ENCODE measurements around the gene PLEKHG3.

Gene PLEKHG3

DNA sequence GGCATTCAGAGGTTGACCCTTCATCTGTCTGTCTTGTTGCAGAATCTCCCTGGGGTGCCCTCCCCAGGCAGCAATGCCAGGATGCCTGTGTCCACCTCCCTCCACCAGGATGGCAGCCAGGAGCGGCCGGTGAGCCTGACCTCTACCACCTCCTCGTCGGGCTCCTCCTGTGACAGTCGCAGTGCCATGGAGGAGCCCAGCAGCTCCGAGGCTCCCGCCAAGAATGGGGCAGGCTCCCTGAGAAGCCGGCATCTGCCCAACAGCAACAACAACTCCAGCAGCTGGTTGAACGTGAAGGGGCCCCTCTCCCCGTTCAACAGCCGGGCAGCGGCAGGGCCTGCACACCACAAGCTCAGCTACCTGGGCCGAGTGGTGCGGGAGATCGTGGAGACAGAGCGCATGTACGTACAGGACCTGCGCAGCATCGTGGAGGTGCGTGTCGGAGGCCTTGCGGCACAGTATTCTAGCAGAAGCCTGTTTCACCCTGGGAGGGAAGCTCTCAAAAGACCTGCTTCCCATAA is 23.4 kb downstream of the PLEKHG3 start:
- no peak for DNase-seq (ENCODE audit: low read depth)

- DNase-seq (ENCODE audit: low read depth), result no peak
These were observed 23.9 kb downstream of the PLEKHG3 start for GRCh38 chr14:64728106-64728505.

DNA sequence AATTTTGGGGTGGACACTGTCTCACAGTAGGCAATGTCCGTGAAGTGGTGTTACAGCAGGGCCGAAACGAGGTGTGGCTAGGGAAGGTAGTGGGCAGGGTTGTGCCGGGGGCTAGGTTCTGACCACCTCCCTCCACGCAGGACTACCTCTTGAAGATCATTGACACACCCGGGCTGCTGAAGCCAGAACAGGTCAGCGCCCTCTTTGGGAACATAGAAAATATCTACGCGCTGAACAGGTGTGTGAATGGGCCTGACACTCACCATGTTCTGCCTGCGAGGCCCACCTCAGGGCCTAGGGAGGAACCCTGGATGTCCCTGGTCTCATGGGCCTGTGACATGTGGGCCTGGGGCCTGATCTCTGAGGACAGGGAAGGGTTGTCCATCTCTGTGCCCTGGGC is 24.6 kb downstream of the PLEKHG3 start:
- no peak for DNase-seq (ENCODE audit: low read depth)

DNA sequence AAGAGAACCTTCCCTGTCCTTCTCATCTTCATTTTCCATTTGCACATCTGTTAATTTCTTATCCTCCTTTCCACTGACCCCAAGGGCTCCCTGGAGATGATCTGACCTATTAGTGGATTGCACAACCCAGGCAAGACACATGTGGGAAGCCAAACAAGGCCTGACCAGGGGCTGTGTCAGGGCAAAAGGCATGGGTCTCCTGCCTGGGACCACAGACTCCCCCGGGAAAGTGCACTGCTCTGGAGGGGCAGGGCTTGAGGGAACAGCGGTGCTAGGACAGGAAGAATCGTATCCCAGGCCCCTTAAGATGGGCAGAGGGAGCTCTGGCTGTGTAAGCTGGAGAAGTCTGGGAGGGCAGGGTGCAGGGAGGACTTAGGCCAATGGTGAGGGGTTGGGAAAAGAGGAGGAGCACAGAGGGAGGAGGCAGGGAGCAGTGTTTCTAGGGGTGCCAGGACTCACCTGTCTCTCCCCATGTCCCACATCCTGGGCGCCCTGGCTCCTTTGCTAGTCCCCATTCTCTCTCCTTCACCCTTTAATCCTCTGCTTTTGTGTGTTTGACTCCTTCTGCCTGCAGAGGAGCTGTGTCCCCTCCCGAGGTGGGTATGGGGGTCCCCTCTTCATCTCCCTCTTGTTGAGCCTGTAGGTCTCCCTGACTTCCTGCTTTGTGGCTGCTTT is 25.3 kb downstream of the PLEKHG3 start:
- no peak for DNase-seq (ENCODE audit: low read depth)

DNA sequence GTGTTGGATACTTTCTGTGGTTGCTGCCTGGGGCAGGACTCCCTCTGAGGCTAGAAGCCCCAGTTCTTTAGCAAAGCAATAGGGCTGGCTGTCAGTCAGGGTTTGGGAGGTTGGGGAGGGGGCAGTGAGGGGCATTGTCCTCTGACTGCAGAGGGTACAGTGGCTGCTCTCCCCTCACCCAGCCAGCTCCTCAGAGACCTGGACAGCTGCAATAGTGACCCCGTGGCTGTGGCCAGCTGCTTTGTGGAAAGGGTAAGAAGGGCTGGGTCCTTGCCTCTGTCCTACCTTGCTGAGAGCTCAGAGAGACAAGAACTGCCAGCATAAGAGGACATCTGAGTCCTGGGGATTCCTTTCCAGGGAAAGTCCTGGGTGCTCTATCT is 25.8 kb downstream of the PLEKHG3 start:
- no peak for DNase-seq (ENCODE audit: low read depth)

GRCh38 chr14:64730681-64731080 is 26.5 kb downstream of the PLEKHG3 start:
- no peak for DNase-seq (ENCODE audit: low read depth)

DNA sequence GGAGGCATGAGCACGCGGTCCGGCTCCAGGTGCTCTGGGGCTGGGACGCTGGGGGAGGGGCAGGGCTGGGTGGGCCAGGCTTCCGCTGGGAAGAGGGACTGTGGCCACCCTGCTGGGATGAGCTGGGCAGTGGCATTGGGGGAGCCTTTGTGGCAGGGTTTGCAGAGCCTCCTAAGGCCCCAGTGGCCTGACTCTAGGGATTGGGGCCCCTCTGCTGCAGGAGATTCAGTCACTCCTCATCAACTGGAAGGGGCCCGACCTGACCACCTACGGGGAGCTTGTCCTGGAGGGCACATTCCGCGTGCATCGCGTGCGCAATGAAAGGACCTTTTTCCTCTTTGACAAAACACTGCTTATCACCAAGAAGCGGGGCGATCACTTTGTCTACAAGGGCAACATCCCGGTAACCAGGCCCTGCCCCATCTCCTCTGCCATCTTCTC is 26.9 kb downstream of the PLEKHG3 start:
- no peak for DNase-seq (ENCODE audit: low read depth)

- DNase-seq (ENCODE audit: low read depth), result no peak
These were observed 27.8 kb downstream of the PLEKHG3 start for GRCh38 chr14:64732066-64732465.

DNA sequence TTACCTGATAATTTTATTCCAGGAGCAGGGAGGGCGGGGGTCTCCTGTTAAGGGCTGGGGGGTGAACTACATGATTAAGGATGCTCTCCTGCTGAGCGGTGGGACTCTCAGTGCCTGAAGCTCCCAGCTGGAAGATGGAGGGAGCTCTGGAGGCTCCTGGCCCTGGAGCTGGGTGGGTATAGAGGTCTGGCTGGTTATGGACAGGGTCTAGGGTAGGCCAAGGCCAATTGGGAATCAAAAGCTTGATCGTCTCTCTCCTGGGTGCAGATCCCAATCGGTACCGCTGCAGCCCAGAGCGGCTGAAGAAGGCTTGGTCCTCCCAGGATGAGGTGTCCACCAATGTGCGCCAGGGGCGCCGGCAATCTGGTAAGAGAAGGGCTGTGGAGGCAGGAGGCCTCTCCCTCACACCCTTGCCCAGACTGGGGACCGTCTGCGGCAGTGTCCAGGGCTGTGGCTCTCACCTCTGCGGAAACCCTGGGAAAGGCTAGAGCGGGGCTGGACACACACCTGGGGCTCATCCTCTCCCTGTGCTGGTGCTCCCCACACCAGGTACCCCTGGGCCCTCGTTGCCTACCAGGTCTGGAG is 28.4 kb downstream of the PLEKHG3 start:
- no peak for DNase-seq (ENCODE audit: low read depth)

GRCh38 chr14:64733321-64733720 is 29.1 kb downstream of the PLEKHG3 start:
- no peak for DNase-seq (ENCODE audit: low read depth)

DNA sequence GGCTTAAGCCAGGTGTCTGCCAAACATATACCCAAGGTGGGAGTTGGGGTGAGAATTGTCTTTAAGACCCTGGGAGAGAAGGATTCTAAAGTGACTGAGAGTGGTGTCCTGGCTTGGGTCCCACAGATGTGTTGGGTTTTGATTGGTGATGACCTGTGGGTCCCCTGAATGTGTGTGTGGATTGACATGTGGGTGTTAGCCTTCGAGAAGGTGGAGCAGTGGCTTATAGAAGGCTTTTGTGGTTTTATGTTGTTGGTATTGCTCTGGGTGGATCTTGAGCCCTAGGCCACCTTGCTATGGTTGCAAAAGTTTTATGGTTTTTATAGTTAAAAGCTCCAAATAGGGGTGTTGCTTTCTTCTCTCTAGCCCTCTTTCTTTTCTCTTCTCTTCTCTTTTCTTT is 29.7 kb downstream of the PLEKHG3 start:
- DNase-seq (ENCODE audit: low read depth), result no peak

GRCh38 chr14:64734990-64735389 is 30.8 kb downstream of the PLEKHG3 start:
- DNase-seq (ENCODE audit: low read depth), result no peak

DNA sequence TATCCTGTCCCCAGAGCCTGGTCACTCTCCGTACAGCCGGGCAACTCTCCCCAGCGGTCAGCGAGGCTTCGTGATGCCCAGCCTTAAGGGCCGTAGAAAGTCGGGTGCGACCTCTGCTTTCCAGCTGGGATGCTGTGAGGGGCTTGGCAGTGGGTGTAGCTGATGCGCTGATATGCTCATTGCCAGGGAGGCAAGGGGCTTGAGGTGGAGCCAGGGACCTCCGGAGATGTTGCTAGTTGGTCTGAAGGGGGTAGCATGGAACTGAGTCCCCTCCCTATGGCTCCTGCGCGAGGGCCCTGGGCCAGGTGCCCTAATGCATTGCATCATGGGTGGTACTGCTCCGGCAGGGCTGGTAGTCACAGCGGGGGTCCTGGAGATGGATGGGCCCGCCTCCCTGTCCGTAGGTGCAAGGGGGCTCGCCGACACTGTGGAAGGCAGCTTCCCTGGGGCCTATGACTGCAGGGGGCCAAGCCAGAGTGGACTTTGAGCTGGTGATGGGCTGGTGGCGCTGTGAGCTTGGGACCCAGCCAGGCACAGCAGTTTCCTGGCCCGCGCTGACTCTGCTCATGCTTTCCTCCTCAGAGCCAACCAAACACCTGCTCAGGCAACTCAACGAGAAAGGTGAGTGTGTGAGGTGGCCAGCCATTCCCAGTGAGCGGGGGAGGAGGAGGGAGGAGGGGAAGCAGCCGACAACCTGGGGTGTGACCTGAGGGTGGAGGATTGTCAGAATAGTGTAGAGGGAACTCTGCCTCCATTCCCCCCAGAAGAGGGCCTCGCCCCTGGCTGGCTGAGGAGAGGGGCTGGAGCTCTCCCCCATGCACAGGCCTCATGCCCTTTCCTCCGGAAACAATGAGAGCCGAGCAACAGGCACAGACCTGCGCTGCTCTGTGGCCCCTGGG is 32.3 kb downstream of the PLEKHG3 start:
- no peak for DNase-seq (ENCODE audit: low read depth)

DNA sequence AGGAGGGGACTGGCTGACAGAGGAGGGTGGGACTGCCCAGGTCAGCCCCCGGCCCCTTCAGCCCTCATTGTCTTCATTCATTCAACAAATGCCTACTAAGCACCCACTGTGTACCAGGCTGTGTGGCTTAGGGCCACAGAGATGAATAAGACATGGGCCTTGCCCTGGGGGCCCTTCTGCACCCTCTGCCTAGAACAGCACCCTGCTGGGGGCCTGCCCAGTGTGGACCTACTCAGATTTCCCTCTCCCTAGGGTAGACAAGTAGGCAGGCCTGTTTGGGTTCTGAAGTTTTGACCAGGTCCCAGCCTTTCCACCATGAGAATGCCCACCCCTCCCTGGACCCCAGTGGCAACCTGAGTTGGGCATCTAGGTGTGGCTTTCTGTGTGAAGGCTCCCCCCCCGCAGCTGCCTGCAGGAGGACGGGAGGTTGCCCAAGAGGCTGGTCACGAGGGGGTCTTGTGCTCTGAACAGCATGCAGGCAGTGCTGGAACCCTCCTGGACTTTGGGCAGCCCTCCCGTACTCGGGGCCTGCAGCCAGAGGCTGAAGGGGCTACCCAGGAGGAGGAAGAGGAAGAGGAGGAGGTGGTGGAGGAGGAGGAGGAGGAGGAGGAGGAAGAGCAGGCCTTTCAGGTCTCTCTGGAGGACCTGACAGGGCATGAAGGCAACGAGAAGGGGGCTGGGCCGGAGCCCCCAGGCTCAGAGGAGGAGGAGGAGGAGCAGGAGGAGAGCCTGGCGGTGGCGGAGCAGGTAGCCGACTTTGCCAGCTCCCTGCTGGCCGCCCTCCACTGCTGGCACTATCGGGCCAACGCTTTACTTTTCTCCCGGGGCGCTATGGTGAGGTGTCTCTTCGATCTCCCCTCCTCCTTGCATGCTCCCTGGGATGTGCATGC is 33.4 kb downstream of the PLEKHG3 start:
- no peak for DNase-seq (ENCODE audit: low read depth)

GRCh38 chr14:64738281-64738804 is 34.1 kb downstream of the PLEKHG3 start:
- no peak for DNase-seq (ENCODE audit: low read depth)

GRCh38 chr14:64741200-64741599 is 37.0 kb downstream of the PLEKHG3 start:
- DNase-seq (ENCODE audit: low read depth), result no peak

DNA sequence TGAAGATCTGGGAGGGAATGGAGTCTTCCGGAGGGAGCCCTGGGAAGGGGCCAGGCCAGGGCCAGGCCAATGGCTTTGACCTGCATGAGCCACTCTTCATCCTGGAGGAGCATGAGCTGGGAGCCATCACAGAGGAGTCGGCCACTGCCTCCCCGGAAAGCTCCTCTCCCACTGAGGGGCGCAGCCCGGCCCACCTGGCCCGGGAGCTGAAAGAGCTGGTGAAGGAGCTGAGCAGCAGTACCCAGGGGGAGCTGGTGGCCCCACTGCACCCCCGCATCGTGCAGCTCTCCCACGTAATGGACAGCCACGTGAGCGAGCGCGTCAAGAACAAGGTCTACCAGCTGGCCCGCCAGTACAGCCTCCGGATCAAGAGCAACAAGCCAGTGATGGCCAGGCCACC is 37.7 kb downstream of the PLEKHG3 start:
- no peak for DNase-seq (ENCODE audit: low read depth)

- DNase-seq (ENCODE audit: low read depth), result no peak
These were observed 38.8 kb downstream of the PLEKHG3 start for GRCh38 chr14:64743061-64743460.

- DNase-seq (ENCODE audit: low read depth), result no peak
These were observed 41.4 kb downstream of the PLEKHG3 start for GRCh38 chr14:64745511-64746091.

GRCh38 chr14:64746298-64747250 is 42.4 kb downstream of the PLEKHG3 start:
- no peak for DNase-seq (ENCODE audit: low read depth)
